Hematopoietic multipotent progenitor cell treated with erythropoietin and hydrocortisone succinate and interleukin-3 and kit ligand, for 4 days (in vitro differentiated cells): ENCODE results near the gene BTG3.

Experiments used
- DNase-seq: peaks from one replicate; pipeline ENCODE4 v3.0.0-alpha.2; 2015

Gene BTG3

DNA sequence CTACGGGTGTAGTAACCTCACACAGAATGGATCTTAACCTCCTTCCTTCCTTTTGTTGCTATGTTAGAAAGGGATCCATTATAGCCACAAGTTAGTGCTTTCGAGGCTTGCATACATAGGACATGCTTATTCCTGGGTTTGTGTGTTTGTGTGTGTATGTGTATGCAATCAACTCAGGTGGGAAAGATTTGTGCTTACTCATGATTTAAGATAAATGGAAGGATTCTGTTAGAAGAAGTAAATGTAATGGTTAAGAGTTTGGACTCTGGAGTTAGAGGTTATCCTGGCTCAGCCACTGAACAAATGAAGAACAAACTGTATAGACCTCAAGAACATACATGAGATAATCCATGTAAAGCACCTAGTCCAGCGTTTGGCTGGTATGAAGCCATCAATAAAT lies 28.8 kb downstream of the BTG3 start:
- no peak for DNase-seq

DNA sequence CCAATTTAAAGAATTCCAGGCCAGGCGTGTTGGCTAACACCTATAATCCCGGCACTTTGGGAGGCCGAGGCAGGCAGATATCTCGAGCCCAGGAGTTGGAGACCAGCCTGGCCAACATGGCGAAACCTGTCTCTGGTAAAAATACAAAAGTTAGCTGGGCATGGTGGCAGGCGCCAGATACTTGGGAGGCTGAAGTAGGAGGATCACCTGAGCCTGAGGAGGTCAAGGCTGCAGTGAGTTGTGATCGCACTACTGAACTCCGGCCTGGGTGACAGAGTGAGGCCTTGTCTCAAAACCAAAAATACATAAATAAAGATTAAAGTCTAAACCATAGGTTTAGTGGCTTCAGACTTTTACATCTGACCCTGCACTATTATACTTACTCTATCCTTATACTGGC lies 32.4 kb downstream of the BTG3 start:
- no peak for DNase-seq

DNA sequence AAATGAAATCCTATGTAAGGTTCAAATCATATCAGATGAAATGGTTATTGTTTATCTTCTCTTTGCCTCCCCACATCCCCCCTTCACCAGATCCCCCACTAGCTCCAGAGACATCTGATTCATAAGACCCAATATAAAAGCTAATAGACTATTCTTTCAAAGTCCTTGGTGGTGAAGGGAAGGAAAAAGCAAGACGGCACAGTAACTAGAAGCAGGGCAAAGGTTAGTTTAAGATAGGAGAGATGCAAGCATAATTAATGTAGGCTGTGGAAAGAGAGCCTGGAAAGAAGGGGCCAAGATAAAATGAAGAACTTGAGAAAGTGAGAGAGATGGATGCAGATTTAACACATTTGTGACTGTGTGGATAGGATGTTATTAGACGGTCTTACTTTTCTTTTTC lies 33.8 kb downstream of the BTG3 start:
- DNase-seq, result no peak

DNA sequence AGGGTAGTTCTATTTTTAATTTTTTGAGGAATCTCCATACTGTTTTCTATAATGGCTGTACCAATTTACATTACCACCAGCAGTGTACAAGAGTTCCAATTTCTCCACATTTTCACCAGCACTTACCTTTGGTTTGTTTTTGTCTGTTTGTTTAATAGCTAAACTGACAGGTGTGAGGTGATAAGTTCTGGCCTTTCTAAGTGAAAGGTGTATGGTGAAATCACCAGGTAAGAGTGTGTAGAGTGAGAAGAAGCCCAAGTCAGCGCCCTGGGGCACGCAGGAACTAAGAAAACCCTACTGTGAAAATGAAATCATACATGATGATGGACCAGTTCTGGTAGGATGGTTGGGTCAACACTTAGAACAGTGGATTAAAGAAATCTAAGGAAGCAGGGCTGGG lies 34.5 kb downstream of the BTG3 start:
- no peak for DNase-seq

DNA sequence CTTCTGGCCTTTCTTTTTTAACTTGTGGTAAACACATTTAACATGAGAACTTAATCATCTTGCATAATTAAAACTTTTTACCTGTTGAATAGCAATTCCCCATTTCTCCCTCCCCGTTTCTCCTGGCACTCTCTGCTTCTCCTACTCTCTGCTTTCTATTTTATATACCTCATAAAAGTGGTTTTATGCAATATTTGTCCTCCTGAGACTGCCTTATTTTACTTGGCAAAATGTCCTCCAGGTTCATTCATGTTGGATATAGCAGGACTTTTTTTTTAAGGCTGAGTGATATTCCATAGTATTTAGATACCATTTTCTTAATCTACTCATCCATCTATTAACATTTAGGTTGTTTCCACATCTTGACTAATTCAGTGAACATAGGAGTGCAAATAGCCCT lies 35.0 kb downstream of the BTG3 start:
- no peak for DNase-seq

DNA sequence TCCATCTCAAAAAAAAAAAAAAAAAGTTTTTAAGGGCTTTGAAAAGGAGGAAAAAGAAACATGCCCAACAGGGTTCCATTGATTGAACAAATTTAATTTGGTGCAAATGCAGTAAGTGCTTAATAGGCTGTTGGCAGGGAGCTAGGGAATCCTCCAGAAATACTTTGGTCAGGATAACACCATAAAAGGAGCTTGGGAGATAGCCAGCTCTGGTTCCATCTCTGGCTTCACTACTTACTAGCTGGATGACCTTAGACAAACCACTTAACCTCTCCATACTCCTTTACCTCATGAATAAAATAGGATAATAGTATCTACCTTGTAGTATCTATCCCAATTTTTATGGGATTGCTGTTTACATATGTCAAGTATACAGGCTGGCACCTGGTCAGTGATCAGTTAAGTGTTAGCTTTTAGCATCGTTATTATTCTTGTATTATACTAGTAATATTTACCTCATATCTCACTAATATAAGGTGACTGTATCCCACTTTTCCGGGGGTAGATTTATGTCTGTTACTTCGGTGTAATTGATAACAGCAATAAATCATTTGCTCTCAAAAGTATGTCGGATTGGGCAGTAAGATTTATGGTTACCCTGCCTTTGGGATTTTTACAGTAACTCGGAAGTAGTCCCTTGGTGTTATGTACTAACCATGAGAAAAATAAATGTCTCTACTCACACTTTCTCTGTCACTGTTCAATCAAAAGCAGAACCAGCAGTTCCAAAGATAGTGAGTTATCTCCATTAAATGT lies 36.4 kb downstream of the BTG3 start:
- DNase-seq, result no peak

DNA sequence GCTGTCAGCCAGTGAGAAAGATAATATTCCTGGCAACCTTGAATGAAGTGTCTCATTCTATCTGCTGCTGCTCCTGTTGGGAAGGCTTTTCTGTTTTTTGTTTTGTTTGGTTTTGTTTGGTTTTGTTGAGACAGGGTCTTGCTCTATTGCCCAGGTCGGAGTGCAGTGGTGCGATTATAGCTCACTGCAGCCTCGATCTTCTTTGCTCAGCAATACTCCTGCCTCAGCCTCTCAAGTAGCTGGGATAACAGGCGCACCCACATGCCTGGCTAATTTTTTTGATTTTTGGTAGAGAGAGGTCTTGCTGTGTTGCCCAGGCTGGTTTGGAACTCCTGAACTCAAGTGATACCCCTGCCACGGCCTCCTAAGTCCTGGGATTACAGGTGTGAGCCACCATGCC lies 37.6 kb downstream of the BTG3 start:
- no peak for DNase-seq

DNA sequence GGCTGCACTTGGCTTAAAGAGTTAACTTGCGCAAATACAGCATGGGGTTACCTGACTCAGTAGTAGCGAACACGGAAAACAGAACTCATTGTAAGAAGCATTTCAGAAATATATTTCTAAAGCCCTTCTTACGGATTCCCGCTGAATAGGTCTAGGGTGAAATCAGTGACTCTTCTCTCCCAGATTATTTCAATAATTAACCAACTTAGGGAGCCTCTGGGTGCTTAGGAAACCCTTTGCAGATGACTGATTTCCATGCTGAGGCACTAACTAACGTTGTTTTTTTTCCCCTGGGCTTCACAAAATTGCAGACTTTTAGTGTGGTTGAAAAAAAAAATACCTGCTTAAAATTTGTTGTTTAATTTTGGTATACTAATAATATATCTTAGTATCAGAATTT lies 40.3 kb downstream of the BTG3 start:
- DNase-seq, result no peak

DNA sequence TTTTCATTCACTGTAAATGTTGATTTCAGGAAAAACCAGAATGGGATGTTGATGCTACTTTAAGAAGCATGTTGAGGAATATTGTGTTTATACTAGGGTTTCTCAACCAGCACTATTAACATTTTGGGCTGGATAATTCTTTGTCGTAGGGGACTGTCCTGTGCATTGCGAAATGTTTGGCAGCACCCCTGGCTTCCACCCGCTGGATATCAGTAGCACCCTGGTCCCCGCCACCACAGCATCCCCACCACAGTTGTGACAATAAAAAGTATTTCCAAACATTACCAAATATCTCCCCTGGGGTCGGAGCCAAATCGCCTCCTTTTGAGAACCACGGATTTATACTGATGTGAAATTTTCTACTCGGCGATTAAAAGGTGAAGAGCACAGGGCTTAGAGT lies 41.9 kb downstream of the BTG3 start:
- no peak for DNase-seq

DNA sequence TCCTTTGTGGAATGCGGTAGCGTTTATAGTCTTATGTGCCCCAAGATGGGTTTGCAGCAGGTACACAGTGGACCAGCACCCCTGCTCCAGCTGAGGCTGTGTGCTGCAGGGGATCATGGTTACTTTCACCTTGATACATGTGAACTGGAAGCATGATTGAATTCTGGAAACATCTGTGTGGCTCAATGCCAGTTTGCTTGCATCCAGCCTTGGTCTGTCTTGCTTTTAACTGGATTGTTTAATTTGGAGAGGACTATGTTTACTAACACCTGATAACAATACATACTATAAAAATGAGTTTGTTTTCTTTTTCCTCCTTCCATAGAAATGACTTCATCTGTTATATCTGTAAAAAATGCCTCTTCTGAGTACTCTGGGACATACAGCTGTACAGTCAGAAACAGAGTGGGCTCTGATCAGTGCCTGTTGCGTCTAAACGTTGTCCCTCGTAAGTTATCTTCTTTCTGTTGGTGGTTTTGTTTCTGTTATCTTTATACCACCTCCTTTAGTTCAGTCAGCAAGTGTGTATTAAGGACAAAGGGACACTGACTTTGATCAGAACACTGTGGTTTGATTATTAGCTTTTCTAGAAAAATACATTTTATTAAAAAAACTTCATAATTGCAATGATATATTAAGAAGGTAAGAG lies 52.2 kb downstream of the BTG3 start:
- peak; percentile 85 for DNase-seq

DNA sequence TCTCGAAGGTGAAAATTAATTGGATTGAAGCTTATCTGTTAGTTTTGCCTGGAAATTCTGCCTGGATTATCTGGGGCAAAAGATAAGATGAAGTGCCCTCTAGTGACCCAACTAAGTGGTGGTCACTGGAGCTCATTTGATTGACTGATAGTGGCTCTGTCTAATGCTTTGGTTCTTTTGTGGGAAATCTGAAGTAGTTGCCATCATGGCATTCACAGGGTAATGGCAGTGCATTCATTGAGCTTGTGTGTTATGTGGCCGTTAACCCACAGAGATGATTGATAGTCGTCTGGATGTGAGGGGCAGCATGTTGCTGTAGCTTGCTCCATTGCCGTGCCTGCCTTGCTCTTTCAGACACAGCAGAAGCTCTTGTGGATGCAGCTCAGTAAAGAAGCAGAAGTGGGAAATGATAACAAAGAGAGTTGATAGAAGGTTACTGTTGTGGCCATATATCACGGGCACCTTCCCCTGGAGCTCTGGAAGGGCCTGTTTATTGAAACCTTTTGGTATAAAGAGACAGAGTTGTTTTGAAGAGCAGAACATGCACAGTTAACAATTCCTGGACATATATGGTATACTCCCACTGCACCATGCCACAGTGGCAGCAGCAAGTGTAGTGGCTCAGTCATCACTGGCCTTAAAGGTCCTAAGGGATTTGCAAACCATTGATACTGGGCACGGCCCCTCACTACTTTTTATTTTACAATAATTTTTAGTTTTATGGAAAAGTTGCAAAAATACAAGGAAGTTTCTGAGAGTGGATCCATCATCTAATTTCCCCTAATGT lies 57.8 kb downstream of the BTG3 start:
- peak; percentile 94 for DNase-seq

DNA sequence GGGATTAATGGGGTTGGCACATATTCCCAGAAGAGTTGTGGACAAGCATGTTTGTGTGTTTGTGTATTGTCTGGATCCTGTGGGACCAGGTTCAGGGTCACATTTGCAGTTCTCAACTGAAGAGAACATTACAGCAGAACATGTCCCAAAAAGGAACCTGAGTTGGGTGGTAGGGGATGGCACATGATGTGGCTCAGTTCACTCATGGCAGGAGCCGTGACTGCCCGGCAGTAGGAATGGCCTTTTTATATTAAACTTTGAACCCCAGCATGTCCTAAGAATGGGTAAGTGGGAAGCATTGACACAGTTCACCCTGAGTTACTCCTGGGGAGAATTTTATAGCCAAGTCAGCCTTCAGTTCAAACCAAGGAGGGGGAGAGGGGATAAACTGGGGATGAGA lies 58.6 kb downstream of the BTG3 start:
- no peak for DNase-seq

DNA sequence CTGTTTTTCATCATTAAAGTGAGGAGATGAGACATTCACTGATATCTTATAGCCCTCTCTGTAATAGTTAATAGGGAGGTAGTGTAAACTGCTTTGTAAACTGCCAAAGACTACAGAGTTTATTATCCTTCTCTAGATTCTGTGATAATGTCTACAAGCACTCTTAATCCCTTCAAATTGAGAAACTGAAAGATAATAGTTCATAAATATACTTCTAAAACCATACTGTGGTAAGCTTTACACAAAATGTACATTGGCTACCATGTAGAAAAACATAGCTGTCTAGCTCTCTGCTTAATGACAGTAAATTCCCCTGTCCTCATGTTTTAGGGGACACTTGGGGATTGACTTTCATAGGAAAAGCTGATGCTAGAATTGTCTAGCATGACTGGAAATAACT lies 60.3 kb downstream of the BTG3 start:
- no peak for DNase-seq

DNA sequence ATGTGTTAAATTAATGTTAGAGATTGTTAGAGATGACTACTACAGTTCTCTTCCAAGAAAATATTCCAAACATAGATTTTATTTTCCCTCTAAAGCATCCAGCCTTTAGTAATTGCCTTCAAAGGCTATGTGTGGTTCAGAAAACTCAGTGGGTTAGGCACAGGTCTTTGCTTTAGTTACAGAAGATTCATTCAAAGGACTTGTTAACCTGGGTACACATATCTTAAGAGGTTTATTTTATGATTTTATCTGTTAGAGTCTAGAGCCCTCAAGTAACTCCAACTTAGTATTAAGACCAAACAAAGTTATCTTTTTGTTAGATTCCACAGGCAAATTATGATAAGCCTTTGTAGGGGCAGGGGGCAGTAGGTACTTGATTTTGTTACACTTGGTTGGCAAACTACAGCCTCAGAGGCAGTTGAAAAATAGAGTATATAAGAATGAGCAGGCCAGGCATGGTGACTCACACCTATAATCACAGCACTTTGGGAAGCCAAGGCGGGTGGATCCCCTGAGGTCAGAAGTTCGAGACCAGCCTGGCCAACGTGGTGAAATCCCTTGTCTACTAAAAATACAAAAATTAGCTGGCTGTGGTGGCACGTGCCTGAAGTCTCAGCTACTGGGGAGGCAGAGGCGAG lies 61.9 kb downstream of the BTG3 start:
- no peak for DNase-seq

DNA sequence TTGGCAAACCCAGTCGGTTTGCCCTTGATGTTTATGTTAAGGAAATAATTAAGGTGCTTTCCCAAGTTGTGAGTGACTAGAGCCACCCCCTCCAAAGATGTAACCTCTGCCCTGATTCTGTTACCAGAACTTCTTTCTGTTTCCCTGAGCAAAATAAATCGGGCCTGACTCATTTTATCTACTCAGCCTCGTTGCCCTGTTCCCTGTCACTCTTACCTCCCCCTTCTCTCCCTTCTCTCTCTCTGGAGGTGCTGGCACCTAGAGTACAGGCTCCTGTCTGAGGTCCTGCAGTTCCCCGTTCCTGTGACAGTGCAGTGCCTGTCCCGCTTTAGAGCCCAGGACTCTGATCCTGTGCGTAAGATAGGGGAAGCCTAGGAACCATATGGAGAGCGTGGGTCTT lies 64.4 kb downstream of the BTG3 start:
- no peak for DNase-seq

DNA sequence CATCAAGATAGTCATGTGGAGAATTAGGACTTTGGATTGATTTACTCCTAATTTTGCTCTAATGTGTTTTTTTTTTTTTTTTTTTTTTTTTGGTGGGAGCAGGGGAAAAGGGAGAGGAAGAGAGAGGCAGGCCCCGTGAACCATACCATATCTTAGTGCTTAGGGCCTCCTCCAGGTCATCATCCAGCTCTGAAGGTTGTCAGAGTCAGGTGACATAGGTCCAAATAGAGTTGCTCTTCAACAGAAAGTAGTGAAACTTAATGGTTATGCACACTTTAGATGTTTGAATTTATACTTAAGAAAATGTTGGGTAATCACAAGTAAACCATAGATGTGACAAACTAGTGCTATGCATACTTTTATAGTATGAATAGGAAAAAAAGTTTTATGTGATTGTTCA lies 67.7 kb downstream of the BTG3 start:
- DNase-seq, result no peak
